ENCODE results near the gene PCDH9.

DNA sequence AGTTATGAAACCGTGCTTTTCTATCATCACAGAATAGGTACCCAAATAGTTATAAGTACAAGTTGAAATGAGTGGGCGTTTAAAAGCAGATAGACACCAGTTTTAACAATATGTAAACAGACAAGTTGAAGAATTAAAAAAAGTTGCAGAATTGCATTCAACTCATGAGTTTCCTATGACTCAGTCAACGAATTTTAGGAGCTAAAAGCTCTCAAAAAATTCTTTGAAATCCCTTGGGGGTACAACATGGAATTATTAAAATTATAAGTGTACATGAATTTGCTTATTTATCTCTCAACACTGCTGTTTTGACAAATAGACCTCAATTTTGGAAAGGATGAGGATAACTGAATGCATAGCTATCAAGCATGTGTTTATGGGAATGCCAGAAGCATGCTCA lies 693.4 kb downstream of the PCDH9 start:
- TF ChIP-seq, protein P1, sequence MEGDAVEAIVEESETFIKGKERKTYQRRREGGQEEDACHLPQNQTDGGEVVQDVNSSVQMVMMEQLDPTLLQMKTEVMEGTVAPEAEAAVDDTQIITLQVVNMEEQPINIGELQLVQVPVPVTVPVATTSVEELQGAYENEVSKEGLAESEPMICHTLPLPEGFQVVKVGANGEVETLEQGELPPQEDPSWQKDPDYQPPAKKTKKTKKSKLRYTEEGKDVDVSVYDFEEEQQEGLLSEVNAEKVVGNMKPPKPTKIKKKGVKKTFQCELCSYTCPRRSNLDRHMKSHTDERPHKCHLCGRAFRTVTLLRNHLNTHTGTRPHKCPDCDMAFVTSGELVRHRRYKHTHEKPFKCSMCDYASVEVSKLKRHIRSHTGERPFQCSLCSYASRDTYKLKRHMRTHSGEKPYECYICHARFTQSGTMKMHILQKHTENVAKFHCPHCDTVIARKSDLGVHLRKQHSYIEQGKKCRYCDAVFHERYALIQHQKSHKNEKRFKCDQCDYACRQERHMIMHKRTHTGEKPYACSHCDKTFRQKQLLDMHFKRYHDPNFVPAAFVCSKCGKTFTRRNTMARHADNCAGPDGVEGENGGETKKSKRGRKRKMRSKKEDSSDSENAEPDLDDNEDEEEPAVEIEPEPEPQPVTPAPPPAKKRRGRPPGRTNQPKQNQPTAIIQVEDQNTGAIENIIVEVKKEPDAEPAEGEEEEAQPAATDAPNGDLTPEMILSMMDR (conservative IDR thresholded peaks at IDR 0.05; ENCODE audit: low read depth in 2 of 2): no peak
- TF ChIP-seq STAT1 (IDR thresholded peaks at IDR 0.05; ENCODE audit: unreplicated experiment): no peak

All from GM23338 (cell line).